ENCODE measurements around the gene CTIF.

The CTIF gene

GRCh38 chr18:48493434-48494230 is 45.2 kb upstream of the CTIF start:
- Histone ChIP-seq H4K20me1 (ENCODE audit: insufficient read depth, low read length) (no peaks in the 10 kb centered on the region), H3K4me1 (ENCODE audit: low read length) (no peaks in the 10 kb centered on the region), H3K79me2 (ENCODE audit: low read length) (no peaks in the 10 kb centered on the region), H3K27me3 (ENCODE audit: low read depth, low read length) (peaks cover 54% of the 10 kb centered on the region), H3K9me3 (ENCODE audit: insufficient read depth, low read length) (peaks cover 8% of the 10 kb centered on the region), H2AFZ (ENCODE audit: low read depth, low read length) (no peak overlapping the region), H3K4me3 (ENCODE audit: low read length) (no peak overlapping the region), H3K9ac (ENCODE audit: low read length) (no peak overlapping the region), H3K36me3 (replicated peaks; ENCODE audit: low read depth, low read length) (no peaks in the 10 kb centered on the region), H3K4me2 (ENCODE audit: low read length) (no peak overlapping the region), H3K27ac (ENCODE audit: low read length) (no peak overlapping the region)
- TF ChIP-seq, protein P1, sequence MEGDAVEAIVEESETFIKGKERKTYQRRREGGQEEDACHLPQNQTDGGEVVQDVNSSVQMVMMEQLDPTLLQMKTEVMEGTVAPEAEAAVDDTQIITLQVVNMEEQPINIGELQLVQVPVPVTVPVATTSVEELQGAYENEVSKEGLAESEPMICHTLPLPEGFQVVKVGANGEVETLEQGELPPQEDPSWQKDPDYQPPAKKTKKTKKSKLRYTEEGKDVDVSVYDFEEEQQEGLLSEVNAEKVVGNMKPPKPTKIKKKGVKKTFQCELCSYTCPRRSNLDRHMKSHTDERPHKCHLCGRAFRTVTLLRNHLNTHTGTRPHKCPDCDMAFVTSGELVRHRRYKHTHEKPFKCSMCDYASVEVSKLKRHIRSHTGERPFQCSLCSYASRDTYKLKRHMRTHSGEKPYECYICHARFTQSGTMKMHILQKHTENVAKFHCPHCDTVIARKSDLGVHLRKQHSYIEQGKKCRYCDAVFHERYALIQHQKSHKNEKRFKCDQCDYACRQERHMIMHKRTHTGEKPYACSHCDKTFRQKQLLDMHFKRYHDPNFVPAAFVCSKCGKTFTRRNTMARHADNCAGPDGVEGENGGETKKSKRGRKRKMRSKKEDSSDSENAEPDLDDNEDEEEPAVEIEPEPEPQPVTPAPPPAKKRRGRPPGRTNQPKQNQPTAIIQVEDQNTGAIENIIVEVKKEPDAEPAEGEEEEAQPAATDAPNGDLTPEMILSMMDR (IDR thresholded peaks at IDR 0.05; ENCODE audit: low read depth, low read length), result no peak
- no peak for TF ChIP-seq EZH2phosphoT487 (IDR thresholded peaks at IDR 0.05; ENCODE audit: low read depth)

DNA sequence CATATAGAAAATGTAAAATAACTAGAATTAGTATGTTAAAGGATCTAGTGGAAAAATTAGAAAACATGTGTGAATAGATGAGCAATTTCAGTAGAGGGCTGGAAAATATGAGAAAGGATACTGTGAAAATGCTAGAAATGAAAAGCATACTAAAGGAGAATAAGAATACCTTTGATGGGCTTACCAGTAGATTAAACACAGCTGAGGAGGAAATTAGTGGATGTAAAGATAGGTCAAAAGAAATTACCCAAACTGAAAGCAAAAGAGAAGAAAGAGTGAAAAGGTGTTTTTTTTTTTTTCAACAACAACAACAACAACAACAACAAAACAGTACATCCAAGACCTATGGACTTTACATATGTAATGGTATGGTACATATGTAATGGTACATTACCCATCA is 41.0 kb upstream of the CTIF start:
- Histone ChIP-seq H3K4me3 (ENCODE audit: low read length) (no peak overlapping the region), H2AFZ (ENCODE audit: low read depth, low read length) (no peak overlapping the region), H3K27ac (ENCODE audit: low read length) (no peak overlapping the region), H3K36me3 (replicated peaks; ENCODE audit: low read depth, low read length) (no peaks in the 10 kb centered on the region), H3K4me2 (ENCODE audit: low read length) (no peak overlapping the region), H3K4me1 (ENCODE audit: low read length) (no peaks in the 10 kb centered on the region), H3K9me3 (ENCODE audit: insufficient read depth, low read length) (peaks cover 8% of the 10 kb centered on the region), H4K20me1 (ENCODE audit: insufficient read depth, low read length) (no peaks in the 10 kb centered on the region), H3K9ac (ENCODE audit: low read length) (no peak overlapping the region), H3K27me3 (ENCODE audit: low read depth, low read length) (peaks cover 36% of the 10 kb centered on the region), H3K79me2 (ENCODE audit: low read length) (no peaks in the 10 kb centered on the region)
- TF ChIP-seq, protein P1 (IDR thresholded peaks at IDR 0.05; ENCODE audit: low read depth, low read length), result no peak
- no peak for TF ChIP-seq EZH2phosphoT487 (IDR thresholded peaks at IDR 0.05; ENCODE audit: low read depth)

DNA sequence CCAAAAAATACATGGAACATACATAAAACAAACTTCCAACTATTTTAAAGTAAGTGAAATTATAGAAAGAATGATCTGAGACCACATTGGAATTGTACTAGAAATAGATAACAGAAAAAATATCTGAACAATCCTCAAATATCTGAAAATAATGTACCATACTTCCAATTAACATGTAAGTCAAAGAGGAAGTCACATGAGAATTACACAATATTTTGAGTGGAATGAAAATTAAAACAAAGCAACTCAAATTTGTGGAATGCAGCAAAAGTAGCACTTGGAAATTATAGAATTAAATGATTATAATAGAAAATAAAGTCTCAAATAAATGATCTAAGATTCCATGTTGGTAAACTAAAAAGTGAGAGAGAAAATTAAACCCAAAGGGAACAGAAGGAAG is 38.3 kb upstream of the CTIF start:
- H4K20me1 ChIP-seq (ENCODE audit: insufficient read depth, low read length), result no peaks in the 10 kb centered on the region
- H3K79me2 ChIP-seq (ENCODE audit: low read length), result no peaks in the 10 kb centered on the region
- no peaks in the 10 kb centered on the region for H3K4me1 ChIP-seq (ENCODE audit: low read length)
- H3K4me2 ChIP-seq (ENCODE audit: low read length), result no peak overlapping the region
- no peak overlapping the region for H3K27ac ChIP-seq (ENCODE audit: low read length)
- H3K36me3 ChIP-seq (replicated peaks; ENCODE audit: low read depth, low read length), result no peaks in the 10 kb centered on the region
- H3K4me3 ChIP-seq (ENCODE audit: low read length), result no peak overlapping the region
- no peak overlapping the region for H2AFZ ChIP-seq (ENCODE audit: low read depth, low read length)
- peaks cover 12% of the 10 kb centered on the region for H3K9me3 ChIP-seq (ENCODE audit: insufficient read depth, low read length)
- H3K27me3 ChIP-seq (ENCODE audit: low read depth, low read length), result peaks cover 20% of the 10 kb centered on the region
- H3K9ac ChIP-seq (ENCODE audit: low read length), result no peak overlapping the region
- TF ChIP-seq, protein P1 (IDR thresholded peaks at IDR 0.05; ENCODE audit: low read depth, low read length), result no peak
- no peak for TF ChIP-seq EZH2phosphoT487 (IDR thresholded peaks at IDR 0.05; ENCODE audit: low read depth)

- no peak overlapping the region for H3K27ac ChIP-seq (ENCODE audit: low read length)
- peaks cover 20% of the 10 kb centered on the region for H3K9me3 ChIP-seq (ENCODE audit: insufficient read depth, low read length)
- no peaks in the 10 kb centered on the region for H3K4me1 ChIP-seq (ENCODE audit: low read length)
- no peaks in the 10 kb centered on the region for H3K79me2 ChIP-seq (ENCODE audit: low read length)
- H3K9ac ChIP-seq (ENCODE audit: low read length), result no peak overlapping the region
- no peak for TF ChIP-seq EZH2phosphoT487 (IDR thresholded peaks at IDR 0.05; ENCODE audit: low read depth)
- TF ChIP-seq, protein P1 (IDR thresholded peaks at IDR 0.05; ENCODE audit: low read depth, low read length), result no peak
- H3K36me3 ChIP-seq (replicated peaks; ENCODE audit: low read depth, low read length), result no peaks in the 10 kb centered on the region
- no peak overlapping the region for H2AFZ ChIP-seq (ENCODE audit: low read depth, low read length)
- no peak overlapping the region for H3K4me3 ChIP-seq (ENCODE audit: low read length)
- no peak overlapping the region for H3K4me2 ChIP-seq (ENCODE audit: low read length)
- H3K27me3 ChIP-seq (ENCODE audit: low read depth, low read length), result peaks cover 10% of the 10 kb centered on the region
- no peaks in the 10 kb centered on the region for H4K20me1 ChIP-seq (ENCODE audit: insufficient read depth, low read length)
Observed at GRCh38 chr18:48502906-48503305, 35.9 kb upstream of the CTIF start.
